Activated gamma-delta T cell treated with anti-CD3 and anti-CD28 coated beads, Interleukin-2, amount 50 U/mL, for 16 hours (primary cell): Measurements from ENCODE around the gene PRR15.

Experiments
- DNase-seq: peaks from one replicate; pipeline ENCODE4 v3.0.0-alpha.2; 2020; ENCODE audit warnings: low read depth

Gene PRR15

GRCh38 chr7:29609162-29610037, 45.8 kb downstream of the PRR15 start:
- DNase-seq, result no peak

GRCh38 chr7:29610086-29610485, 46.5 kb downstream of the PRR15 start:
- DNase-seq, result no peak

DNA sequence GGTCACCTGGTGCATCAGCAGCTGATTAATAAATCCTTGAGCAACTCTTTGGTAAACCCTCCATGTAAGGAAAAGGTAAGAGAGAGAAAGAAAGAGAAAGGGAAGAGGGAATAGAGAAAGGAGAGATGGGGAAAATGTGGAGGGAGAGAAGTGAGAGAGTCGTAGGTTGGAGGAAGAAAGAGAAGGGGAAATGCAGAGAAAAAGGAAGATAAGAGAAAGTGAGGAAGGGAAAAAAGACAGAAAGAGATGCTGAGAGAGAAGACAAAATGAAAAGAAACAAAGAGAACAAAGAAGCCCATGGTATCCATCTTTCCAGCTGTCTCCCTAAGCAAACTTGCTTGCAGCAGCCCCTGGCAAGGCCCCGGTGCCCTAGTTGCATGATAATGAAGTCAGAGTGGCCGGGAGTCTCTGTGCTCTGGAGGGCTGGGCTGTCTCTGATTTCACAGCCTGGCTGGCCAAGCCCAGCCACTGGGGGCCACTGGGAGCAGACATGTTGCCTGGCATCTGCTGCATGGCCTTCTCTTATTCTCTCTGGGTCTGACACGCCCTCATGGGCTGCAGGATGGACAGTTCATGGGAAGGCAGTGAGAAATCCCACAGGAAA, 48.4 kb downstream of the PRR15 start:
- DNase-seq, result no peak

DNA sequence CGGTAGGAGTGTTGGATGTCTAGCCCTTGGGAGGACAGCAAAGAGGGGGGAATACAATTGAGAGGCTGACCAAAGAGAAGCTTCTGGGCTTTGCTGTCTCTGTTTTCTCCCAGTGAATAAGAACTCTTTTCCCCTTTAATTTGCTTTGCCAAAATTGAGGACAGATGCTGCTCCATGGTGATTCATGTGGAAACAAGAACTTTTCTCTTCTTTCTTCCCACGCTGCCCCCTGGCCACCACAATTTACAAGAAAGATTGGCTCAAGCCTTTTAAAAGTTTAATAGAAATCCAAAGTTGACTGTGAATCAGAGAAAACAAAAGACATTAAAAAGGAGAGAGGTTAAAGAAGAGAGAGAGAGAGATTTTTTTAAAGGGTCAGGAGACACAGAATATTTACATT, 49.0 kb downstream of the PRR15 start:
- DNase-seq, result no peak

DNA sequence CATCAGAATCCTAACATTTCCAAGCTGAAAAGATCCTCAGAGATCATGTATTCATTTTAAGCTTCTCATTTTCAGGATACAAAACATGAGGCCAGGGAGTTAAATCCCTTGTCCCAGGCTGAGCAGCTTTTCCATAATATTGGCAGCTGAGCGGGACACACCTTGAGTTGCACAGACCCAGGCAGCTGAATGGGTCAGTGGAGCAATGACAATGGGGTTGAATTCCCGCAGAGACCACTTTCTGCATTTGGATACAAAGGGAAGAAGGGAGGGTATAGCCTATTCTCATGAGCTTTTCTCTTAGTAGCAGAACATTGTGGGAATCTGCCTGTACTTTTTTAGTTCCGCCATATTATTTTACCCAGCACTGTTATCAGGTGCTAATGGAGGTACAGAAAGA, 49.5 kb downstream of the PRR15 start:
- no peak for DNase-seq

- DNase-seq, result no peak
Measured at GRCh38 chr7:29614229-29614628, 50.6 kb downstream of the PRR15 start.
